ENCODE results near the gene EXOSC5. TPM values are rescaled to one million over a fixed set of nuclear protein-coding genes. Genes with fewer than 3 reads are reported as not detected.
A peak's percentile ranks its signal among the peaks of the same experiment; 100 is the strongest.

The EXOSC5 gene
- total RNA-seq, 4 donors from 2014 or later: 14.0 to 21.3 (median 19.8) TPM

DNA sequence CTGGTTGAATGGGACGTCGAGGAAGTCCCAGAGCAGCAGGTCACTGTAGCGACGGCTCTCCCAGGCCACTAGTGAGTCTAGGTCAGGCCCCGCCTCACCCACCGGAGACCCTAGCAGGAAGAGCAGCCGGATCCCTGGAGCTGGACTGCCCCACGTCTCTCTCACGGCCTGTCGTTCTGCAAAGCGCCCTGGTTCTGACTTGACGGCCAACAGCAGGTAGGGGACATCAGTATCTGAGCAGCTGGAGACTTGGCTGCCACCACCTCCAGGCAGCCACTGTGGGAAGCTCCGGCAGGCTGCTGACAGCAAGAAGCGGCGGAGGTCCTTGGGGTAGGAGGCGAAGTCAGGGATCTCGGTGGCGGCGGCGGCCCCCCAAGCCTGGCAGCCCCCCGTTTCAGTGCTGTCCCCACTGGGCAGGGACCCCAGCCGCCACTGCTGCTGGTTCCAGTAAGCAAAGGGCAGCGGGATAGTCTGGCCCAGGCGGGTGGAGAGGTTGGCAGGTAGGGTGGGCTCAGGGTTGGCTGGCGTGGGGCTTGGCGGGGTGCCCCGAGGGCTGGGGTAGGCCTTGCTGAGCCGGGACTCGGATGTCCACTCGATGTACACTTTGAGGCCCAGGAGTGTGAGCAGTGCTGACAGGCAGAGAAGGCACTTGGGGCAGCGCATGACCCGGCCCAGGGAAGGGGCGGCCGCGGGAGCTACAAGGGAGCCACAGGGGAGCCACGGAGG lies 29.1 kb upstream of the EXOSC5 start:
- WGBS, 2 donors: 72 to 78% methylated on average over 34 to 35 of the region's 36 CpGs
- Histone ChIP-seq H3K27me3 (no peaks in the 10 kb centered on the region), H3K27ac (peak overlapping the region in 3 of 4 donors; percentile 89 to 93 (median 92)), H3K36me3 (peaks cover 0 to 76% (median 16%) of the 10 kb centered on the region in 3 donors), H3K4me3 (peak overlapping the region; percentile 36 to 61 (median 52)), H3K4me1 (peaks cover 0 to 51% (median 11%) of the 10 kb centered on the region in 4 donors), H3K9me3 (no peaks in the 10 kb centered on the region)
- TF ChIP-seq, protein P1, sequence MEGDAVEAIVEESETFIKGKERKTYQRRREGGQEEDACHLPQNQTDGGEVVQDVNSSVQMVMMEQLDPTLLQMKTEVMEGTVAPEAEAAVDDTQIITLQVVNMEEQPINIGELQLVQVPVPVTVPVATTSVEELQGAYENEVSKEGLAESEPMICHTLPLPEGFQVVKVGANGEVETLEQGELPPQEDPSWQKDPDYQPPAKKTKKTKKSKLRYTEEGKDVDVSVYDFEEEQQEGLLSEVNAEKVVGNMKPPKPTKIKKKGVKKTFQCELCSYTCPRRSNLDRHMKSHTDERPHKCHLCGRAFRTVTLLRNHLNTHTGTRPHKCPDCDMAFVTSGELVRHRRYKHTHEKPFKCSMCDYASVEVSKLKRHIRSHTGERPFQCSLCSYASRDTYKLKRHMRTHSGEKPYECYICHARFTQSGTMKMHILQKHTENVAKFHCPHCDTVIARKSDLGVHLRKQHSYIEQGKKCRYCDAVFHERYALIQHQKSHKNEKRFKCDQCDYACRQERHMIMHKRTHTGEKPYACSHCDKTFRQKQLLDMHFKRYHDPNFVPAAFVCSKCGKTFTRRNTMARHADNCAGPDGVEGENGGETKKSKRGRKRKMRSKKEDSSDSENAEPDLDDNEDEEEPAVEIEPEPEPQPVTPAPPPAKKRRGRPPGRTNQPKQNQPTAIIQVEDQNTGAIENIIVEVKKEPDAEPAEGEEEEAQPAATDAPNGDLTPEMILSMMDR (IDR thresholded peaks at IDR 0.05): no peak
- no peak for TF ChIP-seq EP300 (IDR thresholded peaks at IDR 0.05)
- no peak for TF ChIP-seq POLR2A (IDR thresholded peaks at IDR 0.05)
- no peak for DNase-seq (ENCODE audit: low spot score in 2 of 2)

DNA sequence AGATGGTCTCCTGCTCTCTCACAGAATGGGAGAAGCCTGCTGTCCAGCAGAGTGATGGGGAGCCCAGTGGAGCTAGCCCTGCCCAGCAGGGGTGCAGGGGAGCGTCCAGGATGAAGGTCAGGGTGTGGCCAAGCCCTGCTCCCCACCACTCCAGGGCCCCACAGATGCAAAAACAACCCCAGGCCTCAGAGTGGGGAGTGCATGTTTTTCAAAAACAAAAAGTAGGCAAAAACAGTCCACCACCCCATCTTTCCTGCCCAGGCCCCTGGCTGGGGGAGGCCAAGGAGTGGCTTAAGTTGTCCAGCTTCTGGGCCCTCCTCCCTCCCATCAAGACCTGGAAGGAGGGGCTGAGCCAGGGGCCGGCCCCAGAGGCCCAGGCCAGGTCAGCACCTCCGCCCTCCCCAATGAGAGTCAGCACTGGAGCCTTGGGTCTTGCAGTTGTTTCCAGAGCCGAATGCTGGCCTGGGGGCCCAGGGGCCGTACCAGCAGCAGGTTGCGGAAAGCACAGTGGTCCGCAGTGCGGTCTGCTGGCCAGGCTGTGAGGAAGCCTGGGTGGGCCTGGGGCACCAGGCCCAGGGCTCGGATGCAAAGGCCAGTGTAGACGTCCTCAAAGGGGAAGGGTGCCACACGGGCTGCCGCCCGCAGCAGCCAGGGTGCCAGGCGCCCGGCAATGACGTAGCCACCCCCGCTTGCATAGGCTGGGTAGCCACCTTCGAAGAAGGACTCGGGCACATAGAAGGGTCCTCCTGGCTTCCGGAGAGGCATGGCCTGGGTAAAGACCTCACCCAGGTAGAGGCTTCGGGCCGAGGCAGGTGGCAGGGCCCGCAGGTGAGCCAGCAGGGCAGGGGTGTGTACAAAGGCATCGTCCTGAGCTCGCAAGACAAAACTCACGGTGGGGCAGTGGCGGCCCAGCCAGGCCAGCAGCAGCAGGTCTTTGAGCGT lies 28.3 kb upstream of the EXOSC5 start:
- Histone ChIP-seq H3K4me3 (no peak overlapping the region), H3K27ac (peak overlapping the region in 3 of 4 donors; percentile 24 to 92 (median 89)), H3K9me3 (no peaks in the 10 kb centered on the region), H3K4me1 (peaks cover 0 to 50% (median 11%) of the 10 kb centered on the region in 4 donors), H3K27me3 (no peaks in the 10 kb centered on the region), H3K36me3 (peaks cover 0 to 76% (median 16%) of the 10 kb centered on the region in 3 donors)
- TF ChIP-seq, protein P1 (IDR thresholded peaks at IDR 0.05): no peak
- TF ChIP-seq EP300 (IDR thresholded peaks at IDR 0.05): no peak
- TF ChIP-seq POLR2A (IDR thresholded peaks at IDR 0.05): no peak
- 85 to 86% methylated on average over 12 to 21 of the region's 28 CpGs for WGBS, 2 donors
- DNase-seq (ENCODE audit: low spot score in 2 of 2): no peak

DNA sequence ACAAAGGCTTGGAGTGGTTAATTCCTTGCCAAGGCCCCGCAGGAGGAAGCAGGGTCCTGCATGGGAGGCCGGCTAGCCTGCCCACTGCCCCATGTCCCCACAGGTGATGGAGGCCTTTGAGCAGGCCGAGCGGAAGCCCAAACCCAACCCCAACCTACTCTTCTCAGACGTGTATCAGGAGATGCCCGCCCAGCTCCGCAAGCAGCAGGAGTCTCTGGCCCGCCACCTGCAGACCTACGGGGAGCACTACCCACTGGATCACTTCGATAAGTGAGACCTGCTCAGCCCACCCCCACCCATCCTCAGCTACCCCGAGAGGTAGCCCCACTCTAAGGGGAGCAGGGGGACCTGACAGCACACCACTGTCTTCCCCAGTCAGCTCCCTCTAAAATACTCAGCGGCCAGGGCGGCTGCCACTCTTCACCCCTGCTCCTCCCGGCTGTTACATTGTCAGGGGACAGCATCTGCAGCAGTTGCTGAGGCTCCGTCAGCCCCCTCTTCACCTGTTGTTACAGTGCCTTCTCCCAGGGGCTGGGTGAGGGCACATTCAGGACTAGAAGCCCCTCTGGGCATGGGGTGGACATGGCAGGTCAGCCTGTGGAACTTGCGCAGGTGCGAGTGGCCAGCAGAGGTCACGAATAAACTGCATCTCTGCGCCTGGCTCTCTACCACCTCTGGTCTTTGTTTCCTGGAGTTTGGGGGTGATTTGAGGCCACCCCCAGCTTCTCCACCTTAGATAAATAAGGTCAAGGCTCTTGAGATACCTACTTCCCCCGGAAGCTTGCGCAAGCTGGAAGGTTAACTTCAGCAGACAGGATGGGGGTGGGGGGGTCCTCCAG lies 27.4 kb upstream of the EXOSC5 start:
- Histone ChIP-seq H3K27ac (peak overlapping the region in 1 of 4 donors; percentile 50), H3K4me1 (peaks cover 0 to 50% (median 11%) of the 10 kb centered on the region in 4 donors), H3K9me3 (no peaks in the 10 kb centered on the region), H3K4me3 (no peak overlapping the region), H3K36me3 (peaks cover 0 to 78% (median 20%) of the 10 kb centered on the region in 3 donors), H3K27me3 (no peaks in the 10 kb centered on the region)
- WGBS, 2 donors: 83 to 86% methylated on average over 19 to 21 of the region's 21 CpGs
- DNase-seq (ENCODE audit: low spot score in 2 of 2): no peak
- no peak for TF ChIP-seq POLR2A (IDR thresholded peaks at IDR 0.05)
- no peak for TF ChIP-seq EP300 (IDR thresholded peaks at IDR 0.05)
- TF ChIP-seq, protein P1 (IDR thresholded peaks at IDR 0.05): no peak

DNA sequence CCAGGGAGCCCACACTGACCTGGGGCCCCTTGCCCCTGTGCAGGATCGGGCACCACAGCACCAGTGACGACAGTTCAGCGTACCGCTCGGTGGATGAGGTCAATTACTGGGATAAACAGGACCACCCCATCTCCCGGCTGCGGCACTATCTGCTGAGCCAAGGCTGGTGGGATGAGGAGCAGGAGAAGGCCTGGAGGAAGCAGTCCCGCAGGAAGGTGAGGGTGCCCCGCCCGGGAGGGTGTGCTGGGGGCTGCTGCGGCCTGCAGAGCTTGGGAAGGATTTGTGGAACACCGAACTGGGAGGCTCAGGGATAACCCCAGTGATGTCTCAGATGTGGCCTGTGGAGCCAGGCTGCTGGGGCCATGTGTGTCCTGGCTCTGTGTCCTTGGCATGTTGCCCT lies 25.8 kb upstream of the EXOSC5 start:
- no peak overlapping the region for H3K4me3 ChIP-seq
- H3K36me3 ChIP-seq: peaks cover 0 to 85% (median 27%) of the 10 kb centered on the region in 3 donors
- H3K27me3 ChIP-seq: no peaks in the 10 kb centered on the region
- H3K4me1 ChIP-seq: peaks cover 0 to 41% (median 3%) of the 10 kb centered on the region in 4 donors
- WGBS, 2 donors: 89 to 94% methylated on average over 12 of the region's 12 CpGs
- no peak for DNase-seq (ENCODE audit: low spot score in 2 of 2)
- no peak overlapping the region for H3K27ac ChIP-seq
- TF ChIP-seq POLR2A (IDR thresholded peaks at IDR 0.05): no peak
- no peak for TF ChIP-seq EP300 (IDR thresholded peaks at IDR 0.05)
- H3K9me3 ChIP-seq: no peaks in the 10 kb centered on the region

DNA sequence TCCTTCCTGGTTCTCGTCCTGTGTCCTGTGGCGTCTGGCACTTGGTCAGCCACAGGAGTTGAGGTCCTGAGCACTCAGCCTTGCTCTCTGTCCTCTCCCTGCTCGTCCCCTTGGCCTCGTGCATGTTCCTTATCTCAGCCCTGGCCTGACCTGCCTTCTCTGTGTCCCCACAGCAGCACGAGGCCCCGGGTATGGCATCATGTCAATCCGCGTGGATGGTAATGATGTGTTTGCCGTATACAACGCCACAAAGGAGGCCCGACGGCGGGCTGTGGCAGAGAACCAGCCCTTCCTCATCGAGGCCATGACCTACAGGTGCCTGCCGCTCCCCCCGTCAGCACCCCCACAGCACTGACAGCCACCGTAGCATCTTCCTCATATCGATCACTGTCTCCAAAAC lies 25.3 kb upstream of the EXOSC5 start:
- Histone ChIP-seq H3K27me3 (no peaks in the 10 kb centered on the region), H3K4me1 (peaks cover 0 to 36% (median under 1%) of the 10 kb centered on the region in 4 donors), H3K27ac (no peak overlapping the region), H3K9me3 (no peaks in the 10 kb centered on the region), H3K4me3 (no peak overlapping the region), H3K36me3 (peaks cover 0 to 89% (median 27%) of the 10 kb centered on the region in 3 donors)
- 86 to 90% methylated on average over 18 of the region's 18 CpGs for WGBS, 2 donors
- TF ChIP-seq POLR2A (IDR thresholded peaks at IDR 0.05) (no peak), EP300 (IDR thresholded peaks at IDR 0.05) (no peak)
- TF ChIP-seq, protein P1 (IDR thresholded peaks at IDR 0.05): no peak
- no peak for DNase-seq (ENCODE audit: low spot score in 2 of 2)
